Forelimb muscle (tissue), 1 donor: ENCODE measurements around the gene ZNF582. TPM values are rescaled to one million over a fixed set of nuclear protein-coding genes. Genes with fewer than 3 reads are reported as not detected.
"Not testable (repeated sequence)": the region's sequence is repeated elsewhere in the genome, so short reads cannot be mapped to it uniquely, and the experiment has no call there.

Experiments used
- DNase-seq: peaks from one replicate; pipeline ENCODE4 v3.0.0-alpha.2; 2013; ENCODE audit warnings: low read depth
- polyA plus RNA-seq: library from polyadenylated mRNA; unstranded; fragments of 120-200 nt; gene quantifications from one replicate; pipeline ENCODE4 v1.2.1, GENCODE V29; 2013; ENCODE audit not compliant: insufficient read length

Gene ZNF582
- polyA plus RNA-seq, 1 donor, result 6.9 TPM

DNA sequence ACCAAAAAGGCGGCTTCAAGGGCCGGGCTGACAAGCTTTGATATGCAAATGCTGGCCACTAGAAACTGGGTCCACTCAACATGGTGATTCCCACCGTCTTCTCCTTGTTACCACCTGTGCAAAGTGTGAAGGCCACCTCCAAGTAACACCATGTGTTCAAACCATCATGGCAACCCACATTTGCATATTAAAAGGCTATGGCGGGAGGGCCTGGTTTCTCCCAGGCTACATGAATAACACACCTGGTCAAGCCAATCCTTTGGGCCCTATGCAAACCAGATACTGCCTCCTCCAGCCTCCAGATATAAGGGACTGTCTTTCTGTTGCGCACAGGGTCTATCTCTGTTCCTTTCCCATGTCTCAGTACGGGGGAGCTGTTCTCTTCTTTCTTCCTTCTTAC is 42.1 kb downstream of the ZNF582 start:
- no peak for DNase-seq

DNA sequence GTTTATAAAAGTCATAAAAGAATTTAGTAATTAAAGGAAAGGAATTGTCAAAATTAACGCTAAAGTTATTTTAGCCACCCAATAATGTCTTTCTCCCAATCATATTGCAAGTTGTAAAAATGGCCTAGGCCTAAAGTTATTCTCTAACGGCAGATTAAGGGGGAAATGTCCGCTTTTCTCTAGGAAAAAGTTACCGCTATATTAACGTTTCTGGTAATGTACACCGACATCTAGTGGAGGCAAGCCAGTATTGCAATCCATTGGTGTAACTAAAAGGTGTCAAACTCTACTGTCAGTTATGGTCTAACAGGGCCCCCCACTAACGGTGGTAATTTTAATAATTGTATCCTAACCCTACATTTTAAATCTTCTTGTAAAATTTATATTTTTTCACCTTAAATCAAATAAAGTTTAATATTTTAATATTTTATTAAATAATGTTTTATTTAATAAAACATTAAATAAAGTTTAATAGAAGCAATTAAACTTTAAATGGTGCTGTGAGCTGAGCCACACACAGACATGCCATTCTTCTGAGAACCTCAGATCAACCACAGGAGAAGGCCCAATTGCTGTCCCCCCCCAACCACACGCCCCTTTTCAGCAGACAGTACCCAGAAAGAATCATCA is 42.8 kb downstream of the ZNF582 start:
- DNase-seq, result no peak

DNA sequence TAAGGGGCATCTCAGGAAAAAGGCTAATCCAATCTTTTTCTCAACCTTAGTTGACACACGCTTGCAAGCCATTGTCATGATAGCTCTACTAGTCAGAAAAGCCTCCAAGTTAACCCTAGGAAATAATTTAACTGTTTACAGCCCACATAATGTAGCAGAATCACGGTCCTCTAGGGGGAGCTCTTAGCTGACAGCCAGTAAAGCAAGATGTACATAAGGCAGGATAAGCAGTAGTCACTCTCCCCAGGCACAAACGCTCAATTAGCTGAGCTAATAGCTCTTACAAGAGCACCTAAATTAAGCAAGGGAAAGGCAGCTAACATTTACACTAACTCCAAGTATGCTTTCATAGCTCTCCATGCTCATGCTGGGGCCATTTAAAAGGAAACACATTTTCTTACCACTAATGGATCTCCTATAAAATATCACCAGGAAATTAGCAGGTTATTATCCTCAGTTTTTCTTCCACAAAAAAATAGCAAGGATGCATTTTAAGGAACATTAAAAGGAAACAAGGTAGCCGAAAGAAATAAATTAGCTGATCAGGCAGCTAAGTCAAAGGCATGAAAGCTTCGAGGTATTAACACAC is 45.0 kb downstream of the ZNF582 start:
- DNase-seq, result no peak

DNA sequence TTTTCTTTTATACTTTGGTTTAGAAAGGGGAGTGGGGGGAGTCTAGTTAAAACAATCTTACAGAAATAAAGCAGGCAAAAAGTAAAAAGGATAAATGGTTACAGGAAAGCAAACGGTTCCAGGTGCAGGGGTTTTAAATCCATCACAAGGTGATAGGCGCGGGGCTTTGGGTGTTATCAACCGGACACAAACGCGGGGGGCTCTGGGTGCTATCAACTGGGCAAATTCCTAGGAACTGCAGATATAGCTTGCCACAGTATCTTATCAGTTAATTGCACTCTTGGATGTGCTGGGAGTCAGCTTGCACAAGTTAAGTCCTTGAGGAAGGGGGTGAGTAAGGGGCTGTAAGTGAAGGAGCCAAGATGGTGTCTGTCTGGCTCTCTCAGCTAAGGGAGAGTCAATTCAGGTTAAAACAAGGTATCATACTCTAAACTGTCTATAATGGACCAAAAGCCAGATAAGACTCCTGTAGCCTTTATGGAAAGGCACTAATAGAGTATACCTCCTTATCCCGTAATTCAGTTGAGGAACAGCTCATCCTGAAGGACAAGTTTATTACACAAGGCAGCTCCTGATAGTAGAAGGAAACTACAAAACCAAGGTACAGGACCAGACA is 46.1 kb downstream of the ZNF582 start:
- no peak for DNase-seq

DNA sequence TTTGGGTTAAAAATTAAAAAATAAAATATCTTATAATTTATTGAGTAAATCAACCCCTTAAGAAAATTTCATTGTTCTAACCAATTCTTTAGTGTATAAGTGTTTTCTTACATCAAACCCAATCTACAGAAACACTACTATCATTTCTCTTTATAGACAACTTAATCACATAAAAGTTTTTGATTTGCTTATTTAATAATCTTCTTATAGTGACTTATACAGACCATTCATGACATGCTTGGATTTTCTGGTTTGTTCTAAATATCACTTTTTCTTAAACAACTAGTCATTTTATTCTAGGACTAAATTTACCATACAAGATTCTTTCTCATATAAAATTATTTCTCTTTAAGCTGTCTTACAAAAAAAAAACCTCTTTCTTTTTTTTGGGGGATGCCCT is 51.4 kb downstream of the ZNF582 start:
- no peak for DNase-seq

DNA sequence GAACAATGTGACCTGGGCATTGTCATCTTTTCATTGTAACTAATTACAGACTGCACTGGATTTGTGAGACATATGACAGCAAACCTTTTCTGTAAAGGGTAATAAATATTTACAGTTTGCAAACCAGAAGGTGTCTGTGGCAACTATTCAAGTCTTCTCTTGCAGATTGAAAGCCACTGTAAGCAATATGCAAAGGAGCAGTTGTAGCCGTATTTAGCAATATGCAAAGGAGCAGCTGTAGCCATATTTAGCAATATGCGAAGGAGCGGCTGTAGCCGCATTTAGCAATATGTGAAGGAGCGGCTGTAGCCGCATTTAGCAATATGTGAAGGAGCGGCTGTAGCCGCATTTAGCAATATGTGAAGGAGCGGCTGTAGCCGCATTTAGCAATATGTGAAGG is 54.3 kb downstream of the ZNF582 start:
- not testable (repeated sequence) for DNase-seq

DNA sequence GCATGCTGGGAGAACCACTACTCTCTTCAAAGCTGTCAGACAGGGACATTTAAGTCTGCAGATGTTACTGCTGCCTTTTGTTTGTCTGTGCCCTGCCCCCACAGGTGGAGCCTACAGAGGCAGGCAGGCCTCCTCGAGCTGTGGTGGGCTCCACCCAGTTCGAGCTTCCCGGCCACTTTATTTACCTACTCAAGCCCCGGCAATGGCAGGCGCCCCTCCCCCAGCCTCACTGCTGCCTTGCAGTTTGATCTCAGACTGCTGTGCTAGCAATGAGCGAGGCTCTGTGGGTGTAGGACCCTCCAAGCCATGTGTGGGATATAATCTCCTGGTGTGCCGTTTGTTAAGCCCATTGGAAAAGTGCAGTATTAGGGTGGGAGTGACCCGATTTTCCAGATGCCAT is 56.3 kb downstream of the ZNF582 start:
- DNase-seq, result not testable (repeated sequence)

DNA sequence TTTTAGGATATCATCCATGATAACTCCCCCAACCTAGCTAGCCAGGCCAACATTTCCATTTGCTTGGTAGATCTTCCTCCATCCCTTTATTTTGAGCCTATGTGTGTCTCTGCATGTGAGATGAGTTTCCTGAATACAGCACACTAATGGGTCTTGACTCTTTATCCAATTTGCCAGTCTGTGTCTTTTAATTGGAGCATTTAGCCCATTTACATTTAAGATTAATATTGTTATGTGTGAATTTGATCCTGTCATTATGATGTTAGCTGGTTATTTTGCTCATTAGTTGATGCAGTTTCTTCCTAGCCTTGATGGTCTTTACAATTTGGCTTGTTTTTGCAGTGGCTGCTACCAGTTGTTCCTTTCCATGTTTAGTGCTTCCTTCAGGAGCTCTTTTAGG is 58.0 kb downstream of the ZNF582 start:
- not testable (repeated sequence) for DNase-seq

DNA sequence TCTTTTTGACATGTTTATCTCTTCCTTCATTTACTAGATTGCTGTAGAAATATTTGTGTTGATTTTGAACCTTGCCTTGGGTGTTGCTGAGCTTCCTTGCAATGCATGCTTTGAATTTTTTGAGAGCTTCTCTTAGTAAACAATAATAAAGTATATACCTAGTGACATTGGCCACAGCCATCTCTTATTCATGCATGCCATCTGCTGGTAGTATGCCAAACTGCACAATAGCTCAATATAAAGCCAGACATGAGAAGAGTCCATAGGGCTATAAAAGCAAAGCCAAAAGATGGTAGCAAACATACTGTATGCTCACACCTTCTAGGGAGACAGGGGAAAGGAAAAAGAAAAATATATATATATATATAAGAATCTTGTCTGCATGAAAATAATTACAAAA is 59.8 kb downstream of the ZNF582 start:
- DNase-seq, result no peak

Other genes with a start within 250 kb of the ZNF582 start
- not detected for gene GALP, start 217.5 kb downstream of the ZNF582 start, polyA plus RNA-seq
- gene ZSCAN5B, start 195.8 kb downstream of the ZNF582 start, polyA plus RNA-seq, result not detected
- gene ZSCAN5C, start 191.3 kb downstream of the ZNF582 start, polyA plus RNA-seq, result not detected
- 1.8 TPM for gene EDDM13, start 120.8 kb downstream of the ZNF582 start, polyA plus RNA-seq
- 6.0 TPM for gene ZSCAN5A, start 78.7 kb downstream of the ZNF582 start, polyA plus RNA-seq
- gene ZNF583, start 10.8 kb upstream of the ZNF582 start, polyA plus RNA-seq, result 6.2 TPM
- 11.3 TPM for gene ZNF667, start 83.8 kb upstream of the ZNF582 start, polyA plus RNA-seq
- gene ZNF471, start 114.3 kb upstream of the ZNF582 start, polyA plus RNA-seq, result 16.0 TPM
- gene ZFP28, start 145.4 kb upstream of the ZNF582 start, polyA plus RNA-seq, result 11.1 TPM
- 4.6 TPM for gene ZNF470, start 173.9 kb upstream of the ZNF582 start, polyA plus RNA-seq
- gene ZNF71, start 201.8 kb upstream of the ZNF582 start, polyA plus RNA-seq, result 6.9 TPM
- gene SMIM17, start 249.6 kb upstream of the ZNF582 start, polyA plus RNA-seq, result 1.7 TPM